HG02970 (cell line): ENCODE data around the gene NSUN4.
"Not testable (repeated sequence)": the region's sequence is repeated elsewhere in the genome, so short reads cannot be mapped to it uniquely, and the experiment has no call there.

Experiments
- ATAC-seq: cut with Tn5 transposase; IDR thresholded peaks from one replicate; pipeline ENCODE4 v1.9.1; 2021; ENCODE audit warnings: mild to moderate bottlenecking, moderate library complexity, moderate number of reproducible peaks; ENCODE audit not compliant: unreplicated experiment, low FRiP score

Gene NSUN4

DNA sequence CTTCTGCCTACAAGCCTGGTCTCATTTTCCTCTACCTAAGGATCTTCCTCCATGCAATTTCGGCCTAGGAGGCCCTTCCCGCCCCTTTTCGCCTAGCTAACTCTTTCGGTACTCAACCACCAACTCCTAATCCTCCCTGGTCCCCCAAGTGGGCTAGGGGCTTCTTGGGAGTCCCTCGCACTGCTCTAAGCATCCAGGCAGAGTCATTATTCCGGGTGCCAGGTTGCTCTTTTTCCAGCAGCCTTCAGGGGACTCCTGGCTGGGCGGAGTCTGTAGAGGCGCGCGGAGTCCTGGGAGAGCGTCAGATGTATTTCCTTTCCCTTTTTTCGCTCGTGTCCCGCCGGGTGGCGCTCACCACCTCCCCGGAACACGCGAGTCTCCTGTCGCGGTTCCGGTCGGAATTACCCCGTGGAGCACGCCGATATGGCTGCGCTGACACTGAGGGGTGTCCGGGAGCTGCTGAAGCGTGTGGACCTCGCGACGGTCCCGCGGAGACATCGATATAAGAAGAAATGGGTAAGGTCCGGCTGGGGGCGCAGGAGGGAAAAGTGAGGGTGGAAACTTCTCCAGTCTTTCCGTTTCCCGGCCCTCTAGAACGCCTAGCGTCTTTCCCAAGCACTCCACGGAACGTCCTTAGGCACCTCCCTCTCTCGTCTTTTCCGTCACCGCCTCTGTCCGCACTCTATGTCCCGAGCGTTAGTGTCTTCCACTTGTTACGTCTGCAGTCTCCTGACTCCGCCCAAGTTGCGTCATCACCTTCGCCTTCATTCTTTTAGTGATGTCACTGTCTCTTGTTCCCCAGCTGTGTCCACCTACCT, at the start of gene NSUN4:
NSUN4 (plus strand) TSS at position 404 of the 818 bp plus-strand sequence; CDS start at position 424, 20 bp downstream.
- peak; percentile 64 for ATAC-seq

GRCh38 chr1:46295306-46295705, 45.3 kb upstream of the NSUN4 start:
- ATAC-seq: no peak

- no peak for ATAC-seq
These were observed 42.2 kb upstream of the NSUN4 start for GRCh38 chr1:46298387-46298786.

GRCh38 chr1:46300673-46301405, 39.8 kb upstream of the NSUN4 start:
- no peak for ATAC-seq

- ATAC-seq: no peak
These were observed 39.2 kb upstream of the NSUN4 start for GRCh38 chr1:46301406-46301807.

DNA sequence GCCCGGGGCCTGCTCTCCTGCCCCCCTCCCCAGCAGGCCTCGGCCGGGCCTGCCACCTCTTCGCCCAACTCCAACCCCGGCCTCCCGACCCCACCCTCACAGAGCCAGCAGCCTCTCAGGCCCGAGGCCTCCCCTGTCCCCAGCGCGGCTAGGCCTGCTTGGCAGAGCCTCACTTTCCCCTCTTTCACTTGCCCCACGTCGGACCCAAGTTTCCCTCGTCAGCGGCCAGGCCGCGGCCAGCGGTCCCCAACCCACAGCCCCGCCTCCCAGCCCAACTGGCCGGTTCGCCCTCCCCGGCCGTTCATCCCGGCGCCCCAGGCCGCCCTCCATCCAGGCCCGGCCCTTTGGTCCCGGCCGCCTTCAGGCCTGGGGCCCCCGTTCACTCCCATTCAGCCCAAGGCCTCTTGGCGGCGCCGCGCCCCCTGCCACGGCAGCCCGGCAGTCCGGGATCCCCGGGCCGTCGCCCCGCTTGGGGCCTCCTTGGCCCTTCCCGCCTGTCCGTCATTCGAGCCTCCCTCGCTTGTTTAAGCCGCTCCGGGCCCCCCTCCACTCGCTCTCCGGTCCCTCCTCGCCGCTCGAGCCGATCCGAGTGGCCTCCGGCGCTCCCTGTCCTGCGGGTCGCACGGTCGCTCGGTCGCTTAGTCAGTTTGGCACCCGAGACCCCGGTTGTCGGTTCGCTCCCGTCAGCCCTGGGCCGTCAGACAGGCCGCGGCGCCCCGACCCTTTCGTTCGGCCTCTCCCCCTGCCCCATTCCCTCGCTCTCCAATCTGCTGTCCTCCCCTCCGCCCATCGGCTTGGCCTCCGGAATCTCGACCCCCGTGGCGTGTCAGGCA, 38.6 kb upstream of the NSUN4 start:
- no peak for ATAC-seq

- peak; percentile 13 for ATAC-seq
These were observed 38.0 kb upstream of the NSUN4 start for GRCh38 chr1:46302641-46303037.

- peak; percentile 81 for ATAC-seq
These were observed 37.4 kb upstream of the NSUN4 start, which contains the start of the genes LRRC41 and UQCRH for GRCh38 chr1:46303038-46303871. TSS of gene LRRC41 (minus strand) at chr1:46303616. CDS start at chr1:46303322, 294 bp downstream. TSS of gene UQCRH (plus strand) at chr1:46303698. CDS start at chr1:46303767, 69 bp downstream.

GRCh38 chr1:46303872-46304326, 36.7 kb upstream of the NSUN4 start:
- ATAC-seq: no peak

DNA sequence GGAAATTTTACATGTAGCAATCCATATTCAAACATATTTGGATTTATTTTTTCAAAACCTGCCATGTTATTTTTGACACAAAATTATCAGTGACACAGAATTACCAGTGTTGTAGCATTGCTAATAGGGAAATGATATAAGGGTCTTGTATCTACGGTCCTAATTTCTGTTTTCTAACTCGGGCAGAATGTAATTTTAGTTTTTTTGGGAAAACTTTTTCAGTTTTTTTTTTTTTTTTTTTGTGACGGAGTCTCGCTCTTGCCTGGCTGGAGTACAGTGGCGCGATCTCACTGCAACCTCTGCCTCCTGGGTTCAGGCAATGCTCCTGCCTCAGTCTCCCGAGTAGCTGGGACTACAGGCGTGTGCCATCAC, 34.5 kb upstream of the NSUN4 start:
- no peak for ATAC-seq

- no peak for ATAC-seq
These were observed 31.0 kb upstream of the NSUN4 start for GRCh38 chr1:46309401-46310159.

DNA sequence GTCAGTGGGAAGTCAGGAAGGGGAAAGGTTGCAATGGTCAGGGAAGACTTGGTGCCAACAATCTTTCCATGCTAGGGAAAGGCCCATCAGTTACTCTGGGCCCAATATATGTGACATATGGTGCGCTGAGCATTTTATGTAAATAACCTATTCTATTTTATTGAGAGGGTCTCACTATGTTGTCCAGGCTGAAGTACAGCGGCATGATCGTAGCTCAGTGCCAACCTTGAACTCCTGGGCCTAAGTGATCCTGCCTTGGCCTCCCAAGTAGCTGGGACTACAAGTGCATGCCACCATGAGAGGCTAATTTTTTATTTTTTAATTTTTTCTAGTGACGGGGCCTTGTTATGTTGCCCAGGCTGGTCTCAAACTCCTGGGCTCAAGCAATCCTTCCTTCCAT, 30.3 kb upstream of the NSUN4 start:
- no peak for ATAC-seq

DNA sequence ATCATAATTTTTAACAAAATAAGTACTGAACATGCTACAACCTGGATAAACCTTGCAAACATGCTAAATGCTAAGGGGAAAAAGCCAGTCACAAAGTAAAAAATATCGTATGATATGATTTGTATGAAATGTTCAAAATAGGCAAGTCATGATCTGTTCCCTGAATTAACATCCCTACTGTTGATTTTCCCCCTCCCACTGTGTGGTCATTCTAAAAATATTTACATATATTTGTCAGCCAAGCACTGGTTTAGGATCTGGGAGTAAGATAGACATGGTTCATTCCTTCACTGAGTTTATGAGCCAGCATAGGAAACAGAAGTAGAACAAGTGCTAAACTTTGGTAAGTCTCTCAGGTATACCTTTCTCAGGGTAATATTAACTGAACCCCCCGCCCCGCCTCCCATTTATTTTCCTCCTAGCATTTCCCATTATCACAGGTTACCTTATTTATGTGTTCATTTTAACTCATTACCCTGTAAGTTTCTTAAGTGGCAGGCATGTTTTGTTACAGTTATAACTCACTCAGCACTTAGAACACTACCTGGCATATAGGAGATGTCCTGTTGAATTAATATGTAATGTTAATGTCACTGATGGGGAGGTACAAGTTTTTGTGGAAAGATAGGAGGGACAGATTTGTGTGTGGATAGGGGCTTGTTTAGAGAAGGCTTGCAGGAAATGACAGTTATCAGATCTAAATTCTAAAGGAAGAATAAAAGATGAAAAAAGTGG, 24.8 kb upstream of the NSUN4 start:
- no peak for ATAC-seq

DNA sequence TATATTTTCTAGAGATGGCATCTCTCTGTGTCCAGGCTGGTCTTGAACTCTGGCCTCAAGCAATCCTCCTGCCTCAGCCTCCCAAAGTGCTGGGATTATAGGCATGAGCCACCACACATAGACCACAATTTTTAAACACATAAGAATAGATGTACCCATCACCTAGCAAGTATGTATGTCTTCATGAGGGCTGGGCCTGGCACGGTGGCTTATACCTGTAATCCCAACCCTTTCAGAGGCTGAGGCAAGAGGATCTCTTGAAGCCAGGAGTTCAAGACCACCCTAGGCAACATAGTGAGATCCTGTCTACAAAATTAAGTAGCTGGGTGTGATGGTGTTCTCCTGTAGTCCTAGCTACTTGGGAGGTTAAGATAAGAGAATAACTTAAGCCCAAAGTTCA, 23.3 kb upstream of the NSUN4 start:
- no peak for ATAC-seq

- not testable (repeated sequence) for ATAC-seq
These were observed 21.3 kb upstream of the NSUN4 start for GRCh38 chr1:46319301-46319700.

DNA sequence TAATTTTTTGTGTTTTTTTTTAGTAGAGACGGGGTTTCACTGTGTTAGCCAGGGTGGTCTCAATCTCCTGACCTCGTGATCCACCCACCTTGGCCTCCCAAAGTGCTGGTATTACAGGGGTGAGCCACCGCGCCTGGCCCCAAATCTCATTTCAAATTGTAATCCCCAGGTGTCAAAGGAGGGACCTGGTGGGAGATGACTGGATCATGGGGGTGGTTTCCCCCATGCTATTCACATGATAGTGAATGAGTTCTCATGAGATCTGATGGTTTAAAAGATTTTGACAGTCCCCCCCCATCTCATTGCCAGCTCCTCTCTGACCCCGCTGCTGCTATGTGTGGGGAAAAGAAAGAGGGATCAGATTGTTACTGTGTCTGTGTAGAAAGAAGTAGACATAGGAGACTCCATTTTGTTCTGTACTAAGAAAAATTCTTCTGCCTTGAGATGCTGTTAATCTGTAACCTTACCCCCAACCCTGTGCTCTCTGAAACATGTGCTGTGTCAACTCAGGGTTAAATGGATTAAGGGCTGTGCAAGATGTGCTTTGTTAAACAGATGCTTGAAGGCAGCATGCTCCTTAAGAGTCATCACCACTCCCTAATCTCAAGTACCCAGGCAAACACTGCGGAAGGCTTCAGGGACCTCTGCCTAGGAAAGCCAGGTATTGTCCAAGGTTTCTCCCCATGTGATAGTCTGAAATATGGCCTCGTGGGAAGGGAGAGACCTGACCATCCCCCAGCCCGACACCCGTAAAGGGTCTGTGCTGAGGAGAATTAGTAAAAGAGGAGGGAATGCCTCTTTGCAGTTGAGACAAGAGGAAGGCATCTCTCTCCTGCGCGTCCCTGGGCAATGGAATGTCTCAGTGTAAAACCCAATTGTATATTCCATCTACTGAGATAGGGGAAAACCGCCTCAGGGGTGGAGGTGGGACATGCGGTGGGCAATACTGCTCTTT, 20.4 kb upstream of the NSUN4 start:
- ATAC-seq: not testable (repeated sequence)

GRCh38 chr1:46322191-46322590, 18.4 kb upstream of the NSUN4 start:
- not testable (repeated sequence) for ATAC-seq
